HG02840 (cell line): ENCODE measurements around the gene PITX2.

Experiments
- ATAC-seq: cut with Tn5 transposase; IDR thresholded peaks from one replicate; pipeline ENCODE4 v1.9.1; 2021; ENCODE audit warnings: mild to moderate bottlenecking, moderate library complexity, moderate number of reproducible peaks; ENCODE audit not compliant: unreplicated experiment, low FRiP score

The PITX2 gene

DNA sequence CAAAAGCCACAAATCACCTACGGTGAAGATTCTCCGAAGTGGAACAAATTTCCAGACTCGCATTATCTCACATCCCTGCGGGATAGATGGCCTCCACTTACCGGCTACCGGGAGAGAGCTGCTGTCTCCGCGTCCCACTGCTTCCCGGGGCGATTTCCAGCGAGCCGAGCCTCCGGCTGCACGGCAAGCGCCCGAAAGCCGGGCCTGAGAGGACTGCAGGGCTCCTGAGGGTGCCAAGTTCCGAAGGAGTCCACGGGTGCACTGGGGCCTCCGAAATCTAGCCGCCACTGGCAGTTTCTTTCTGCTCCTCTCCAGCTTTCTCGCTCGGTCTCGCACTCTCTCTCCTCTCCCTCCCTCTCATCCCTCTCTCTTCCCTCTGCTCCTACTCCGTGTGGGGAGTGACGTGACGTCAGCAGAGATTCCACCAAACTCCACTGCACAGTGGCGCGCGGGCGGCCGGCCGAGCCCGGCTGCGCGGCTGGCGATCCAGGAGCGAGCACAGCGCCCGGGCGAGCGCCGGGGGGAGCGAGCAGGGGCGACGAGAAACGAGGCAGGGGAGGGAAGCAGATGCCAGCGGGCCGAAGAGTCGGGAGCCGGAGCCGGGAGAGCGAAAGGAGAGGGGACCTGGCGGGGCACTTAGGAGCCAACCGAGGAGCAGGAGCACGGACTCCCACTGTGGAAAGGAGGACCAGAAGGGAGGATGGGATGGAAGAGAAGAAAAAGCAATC, 14.0 kb upstream of the PITX2 start:
- no peak for ATAC-seq

- ATAC-seq, result no peak
Measured at GRCh38 chr4:110636171-110636679, 13.3 kb upstream of the PITX2 start.

- ATAC-seq, result no peak
Measured at GRCh38 chr4:110635163-110635865, 12.4 kb upstream of the PITX2 start.

DNA sequence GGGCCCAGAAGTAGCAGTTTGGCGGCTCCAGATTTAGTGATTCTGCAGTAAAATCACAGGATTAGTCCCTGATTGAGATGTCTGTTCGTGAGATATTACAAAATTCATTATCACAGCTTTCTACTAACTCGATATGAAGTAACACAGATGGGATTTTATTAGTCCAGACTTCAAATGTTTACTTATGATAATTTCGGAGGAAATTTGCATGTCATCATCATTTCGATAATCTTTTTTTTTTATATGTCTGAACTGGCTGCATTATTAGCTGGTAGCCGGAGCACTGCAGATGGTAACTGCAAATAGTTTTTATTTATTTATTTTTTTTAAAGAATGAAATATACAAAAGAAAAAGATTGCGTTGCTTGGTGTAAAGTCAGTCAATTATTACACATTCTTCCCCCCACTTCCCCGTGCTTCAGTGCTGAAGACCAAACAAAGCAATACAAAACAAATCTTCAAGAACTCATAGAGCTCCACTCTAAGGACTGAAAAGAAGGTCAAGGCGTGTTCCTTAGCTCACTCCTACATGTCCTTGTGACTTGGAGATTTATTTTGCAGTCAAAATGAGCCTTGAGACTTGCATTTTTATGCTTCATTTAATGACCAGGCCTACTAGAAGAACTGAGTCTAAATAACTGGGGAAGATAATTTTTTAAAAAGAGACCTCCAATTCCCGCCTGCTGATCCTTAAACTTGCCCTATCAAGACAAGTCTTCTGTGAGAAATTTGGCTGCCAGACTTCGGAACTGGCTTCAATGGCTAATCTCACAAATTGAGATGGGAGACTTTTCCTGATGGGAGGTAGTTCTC, 11.7 kb upstream of the PITX2 start:
- ATAC-seq, result no peak

GRCh38 chr4:110633358-110634341, 10.8 kb upstream of the PITX2 start:
- ATAC-seq, result no peak

DNA sequence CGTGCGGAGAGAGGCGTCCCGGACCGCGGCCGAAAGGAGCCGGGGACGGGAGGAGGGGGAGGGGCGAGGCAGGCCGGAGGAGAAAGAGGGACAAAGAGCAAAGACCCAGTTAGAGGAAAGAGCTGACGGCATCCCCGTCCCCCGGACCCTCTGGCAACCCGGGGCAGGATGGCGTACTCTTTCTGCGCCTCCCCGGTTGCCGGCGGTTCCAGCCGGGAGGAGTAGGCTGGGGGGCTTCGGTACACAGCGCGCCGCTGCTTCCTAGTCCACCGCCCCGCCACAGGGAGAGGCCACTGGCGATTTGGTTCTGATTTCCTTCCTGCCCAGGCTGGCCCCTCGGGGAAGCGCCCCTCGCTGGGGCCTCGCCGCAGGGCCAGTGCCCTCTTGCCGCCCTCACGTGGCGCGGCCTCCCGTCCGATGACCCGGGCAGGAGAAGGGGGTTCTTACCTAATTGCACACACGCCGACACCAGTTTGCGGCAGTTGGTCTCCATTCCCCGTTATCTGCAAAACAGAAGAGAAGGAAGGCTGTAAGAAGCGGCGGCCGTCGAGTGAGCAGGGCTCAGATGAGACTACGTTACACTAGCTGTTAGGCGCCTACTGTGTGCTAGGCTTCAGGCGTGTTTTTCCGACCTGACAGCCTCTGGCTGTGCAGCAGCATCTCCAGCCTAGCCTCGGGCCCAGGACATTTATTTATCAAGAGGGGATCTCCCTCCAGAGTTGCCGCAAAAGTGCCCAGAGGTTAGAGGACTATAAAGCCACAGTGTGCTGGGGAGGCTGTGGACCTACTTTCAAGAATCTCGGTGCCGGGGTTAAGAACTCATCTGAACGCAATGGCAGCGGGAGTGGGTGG, 9.9 kb upstream of the PITX2 start:
- no peak for ATAC-seq

- ATAC-seq, result peak; percentile 85
Measured at GRCh38 chr4:110631584-110632505, 9.0 kb upstream of the PITX2 start.

DNA sequence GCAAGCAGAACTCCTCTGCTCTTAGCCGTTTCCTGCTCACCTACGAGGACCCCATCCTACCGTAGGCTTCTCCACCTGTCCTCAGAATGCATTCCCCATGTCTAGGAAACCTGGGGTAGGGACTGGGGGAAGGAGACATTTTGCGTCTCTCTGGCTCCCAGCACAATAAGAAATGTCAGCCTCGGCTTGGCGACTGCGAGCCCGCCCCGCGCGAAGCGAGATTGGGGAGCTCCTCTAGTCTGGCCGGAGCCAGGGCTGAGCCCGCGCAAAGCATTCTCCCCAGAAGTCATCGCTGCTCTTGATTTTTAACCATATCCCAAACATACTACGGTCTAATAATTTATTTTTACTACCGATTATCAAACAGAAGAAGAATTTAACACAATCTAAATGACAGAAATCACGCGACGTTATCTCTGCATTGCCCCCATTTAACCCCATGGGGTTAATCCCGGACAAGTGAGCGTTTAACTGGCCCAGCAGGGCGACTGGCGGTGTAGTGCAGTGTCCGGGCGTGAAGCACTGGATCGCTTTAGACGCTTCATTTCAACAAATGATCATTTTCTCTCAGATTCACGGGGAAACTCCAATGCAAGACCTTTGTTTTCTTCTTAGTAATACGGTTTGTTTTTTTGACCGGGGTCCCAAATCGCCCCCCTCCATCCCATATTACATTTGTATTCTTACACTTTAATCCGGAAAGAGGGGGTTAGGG, 8.0 kb upstream of the PITX2 start:
- no peak for ATAC-seq

DNA sequence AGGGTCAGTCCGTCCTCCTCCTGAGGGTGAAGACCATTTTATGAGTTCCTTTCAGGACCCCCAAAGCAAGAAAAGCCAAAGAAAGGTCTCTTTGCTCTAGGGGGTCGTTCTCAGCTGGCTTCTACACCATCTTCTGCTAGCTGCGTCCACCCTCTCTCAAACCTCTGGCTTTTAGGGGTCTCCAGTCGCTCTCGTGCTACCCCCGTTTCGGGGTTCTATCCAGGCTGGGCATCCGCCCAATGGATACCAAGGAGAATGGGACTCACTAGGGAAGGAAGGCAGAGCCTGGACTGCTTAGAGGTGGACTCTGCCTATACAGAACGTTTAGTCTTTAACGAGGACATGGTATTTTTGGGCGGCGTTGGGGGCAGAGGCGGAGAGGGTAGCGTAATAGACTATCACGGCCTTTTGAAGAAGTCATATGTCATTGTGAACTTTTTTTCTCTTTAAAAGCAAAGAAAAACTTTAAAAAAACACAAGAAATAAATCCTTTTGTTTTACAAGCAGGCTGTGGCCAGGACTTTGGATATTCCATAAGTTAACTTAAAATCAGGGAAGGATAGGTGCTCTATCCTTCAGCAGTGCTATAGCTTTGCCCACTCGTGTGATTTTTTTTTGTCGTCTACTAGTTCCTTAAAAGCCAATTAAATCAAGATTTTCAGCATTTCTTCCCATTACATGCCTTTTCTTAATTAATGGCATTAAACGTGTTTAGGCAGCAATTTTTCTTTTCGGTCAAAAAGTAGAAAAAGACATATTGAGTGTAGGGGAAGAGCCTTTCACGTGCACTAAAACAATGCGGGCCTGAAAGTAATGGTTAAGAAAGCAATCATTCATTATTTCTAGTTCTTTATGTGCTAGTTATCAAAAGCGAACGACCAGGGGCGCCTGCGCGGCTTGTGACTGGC, 7.2 kb upstream of the PITX2 start:
- ATAC-seq, result no peak

GRCh38 chr4:110629214-110629754, 6.4 kb upstream of the PITX2 start:
- ATAC-seq, result no peak

DNA sequence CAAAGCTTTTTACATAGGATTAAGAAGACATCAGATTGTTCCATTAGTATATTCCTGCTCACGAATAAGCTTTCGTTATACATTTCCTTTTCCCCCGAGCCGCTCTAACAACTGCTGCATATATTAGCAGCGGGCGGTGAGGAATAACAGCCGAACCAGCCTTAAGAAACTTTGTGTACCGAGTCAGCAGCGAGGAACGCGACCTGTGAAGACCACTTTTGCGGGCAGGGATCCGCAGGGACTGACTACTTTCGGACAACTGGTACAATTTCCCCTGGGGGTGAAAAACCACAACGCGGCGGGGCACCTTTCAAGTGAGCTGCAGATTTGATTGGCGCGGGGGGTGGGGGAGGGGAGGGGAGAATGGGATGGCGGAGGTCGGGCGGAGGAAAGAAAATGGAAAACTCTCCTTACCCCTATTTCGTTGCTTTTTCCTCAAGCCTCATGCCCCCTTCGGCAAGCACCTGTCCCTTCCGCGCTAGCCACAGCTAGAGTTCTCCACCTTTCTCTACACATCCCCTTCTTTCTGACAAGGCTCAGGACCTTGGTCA, 5.9 kb upstream of the PITX2 start:
- ATAC-seq, result no peak

DNA sequence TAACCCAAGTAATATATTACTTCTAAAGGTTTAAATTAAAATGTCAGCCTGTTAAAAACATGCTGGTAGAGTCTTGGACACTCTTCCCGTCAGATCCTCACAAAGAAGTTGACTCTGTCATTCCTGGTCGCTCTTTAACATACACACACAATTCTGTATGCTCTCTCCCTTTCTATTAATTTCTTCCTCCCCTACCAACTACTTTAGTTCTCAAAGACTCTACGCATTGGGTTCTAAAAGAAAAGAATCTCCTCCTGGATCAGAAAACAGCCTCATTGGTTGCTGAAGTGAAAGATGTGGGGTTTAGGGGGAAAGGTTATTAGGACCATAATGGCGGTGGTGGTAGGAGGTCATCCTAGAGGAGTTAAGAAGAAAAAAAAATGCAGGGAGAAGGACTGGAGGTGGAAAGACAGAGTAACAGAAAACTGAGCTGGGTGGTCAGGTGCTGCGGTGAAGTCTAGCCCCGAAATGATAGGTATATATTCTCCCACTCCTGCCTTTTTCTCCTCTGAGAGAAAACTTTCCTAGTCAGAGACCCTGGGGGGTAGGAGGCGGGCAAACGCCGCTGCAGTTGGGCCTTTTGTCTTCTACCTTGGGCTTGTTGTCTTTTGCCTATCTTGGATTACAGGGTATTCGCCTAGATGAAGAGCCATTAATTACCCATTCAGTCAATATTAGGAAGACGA, 5.2 kb upstream of the PITX2 start:
- ATAC-seq, result no peak

DNA sequence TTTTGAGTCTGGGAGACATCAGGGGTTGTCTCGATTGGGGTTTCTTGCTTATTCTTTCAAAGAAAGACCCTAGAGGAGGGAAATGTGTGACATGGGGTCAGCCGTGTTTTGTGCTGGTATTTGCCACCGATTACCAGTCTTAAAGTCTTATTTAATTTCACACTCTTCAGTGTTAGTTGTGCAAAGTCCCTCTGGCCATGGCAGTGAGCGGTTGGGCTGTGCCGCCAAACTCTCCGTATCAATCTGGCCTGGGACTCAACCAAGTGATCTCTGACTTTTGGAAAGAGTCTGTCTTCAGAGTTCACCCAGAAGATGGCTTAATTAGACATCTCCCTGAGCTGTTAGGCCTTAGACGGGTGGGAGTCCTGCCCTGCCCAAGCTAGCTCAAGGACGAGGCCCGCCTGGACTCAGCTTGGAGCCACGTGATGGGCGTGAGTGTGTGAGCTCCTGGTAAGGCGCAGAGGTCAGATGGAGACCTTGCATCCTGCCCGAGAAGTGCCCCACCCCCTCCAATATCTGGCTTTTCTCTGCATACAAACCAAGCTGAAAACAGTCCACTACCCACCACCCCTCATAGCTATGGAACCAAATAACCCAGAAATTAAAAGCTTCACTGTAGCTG, 3.8 kb upstream of the PITX2 start:
- ATAC-seq, result no peak

DNA sequence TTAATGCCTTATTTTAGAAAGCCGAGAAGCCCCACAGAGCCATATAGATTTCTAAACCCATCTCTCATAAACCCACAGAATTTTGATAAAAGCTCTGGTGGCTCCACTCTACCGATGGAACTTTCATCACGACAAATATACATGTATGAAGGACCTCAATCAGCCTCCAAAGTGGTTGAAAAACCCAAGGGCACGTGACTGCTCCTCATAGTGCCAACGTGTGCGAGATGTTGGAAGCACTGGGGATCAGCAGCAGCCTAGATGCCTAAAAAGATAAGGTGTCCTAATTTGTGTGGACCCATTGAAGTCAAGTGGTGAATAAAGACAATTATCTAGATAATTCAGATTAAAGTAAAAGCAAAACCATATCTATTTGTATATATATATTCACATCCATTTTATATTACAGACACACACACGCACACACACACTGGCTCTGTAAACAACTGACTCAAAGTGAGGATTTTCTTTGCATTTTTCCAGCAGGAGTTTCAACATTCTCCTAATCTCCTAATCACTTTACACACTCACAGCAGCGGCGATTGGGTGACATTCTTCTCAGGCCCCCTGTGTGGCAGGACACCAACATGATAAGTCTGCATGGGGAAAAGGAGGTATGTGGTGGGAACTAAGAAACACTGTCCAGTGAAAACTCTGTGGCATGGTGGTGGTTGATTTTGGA, 2.8 kb upstream of the PITX2 start:
- no peak for ATAC-seq
